HEK293 (cell line): ENCODE measurements around the gene PLEKHA3.

Experiments
- CTCF ChIA-PET: fragments of 350-600 bp; formaldehyde crosslinking; extraction: SDS; loops from one replicate; lab custom pipeline; 2021; ENCODE audit warnings: antibody characterized with exemption; lab: Yijun Ruan, JAX
- POLR2A ChIA-PET: fragments of 300-600 bp; formaldehyde crosslinking; extraction: SDS; loops from one replicate; lab custom pipeline; 2020; ENCODE audit warnings: antibody characterized with exemption, inconsistent platforms; lab: Yijun Ruan, JAX
- H3K27ac ChIP-seq: fragments of 200-500 bp; sonication (Bioruptor generic); 2 replicates; pipeline ENCODE4 v1.5.1; 2014; ENCODE audit warnings: low read depth, low read length, control low read depth, inconsistent platforms; ENCODE audit errors: extremely low read depth
- H3K36me3 ChIP-seq, 2 experiments: fragments of 200-500 bp in 1 of 2; sonication (Bioruptor generic) in 1 of 2; 1 replicate in 1 of 2; 2 replicates in 1 of 2; pipeline ENCODE4 v1.5.1; 2014 to 2017; ENCODE audit warnings: inconsistent platforms in 2 of 2, low read length in 2 of 2; ENCODE audit not compliant: control insufficient read depth in 2 of 2, insufficient read depth in 1 of 2
- H3K4me1 ChIP-seq: fragments of 200-500 bp; sonication (Bioruptor generic); 2 replicates; pipeline ENCODE4 v1.5.1; 2014; ENCODE audit warnings: mild to moderate bottlenecking, low read length, inconsistent platforms; ENCODE audit not compliant: control insufficient read depth, insufficient read depth
- H3K4me3 ChIP-seq: 2 replicates; pipeline ENCODE4 v1.5.1; 2011; ENCODE audit warnings: low read depth, mild to moderate bottlenecking, control low read depth, low read length, moderate library complexity
- H3K9me3 ChIP-seq: fragments of 200-500 bp; sonication (Bioruptor generic); 2 replicates; pipeline ENCODE4 v1.5.1; 2014; ENCODE audit warnings: low read depth, low read length, inconsistent platforms; ENCODE audit not compliant: control insufficient read depth, insufficient read depth
- KLF10 ChIP-seq: fragments of 450-650 bp; IDR thresholded peaks from 2 replicates; pipeline ENCODE4 v1.5.1; 2018; ENCODE audit warnings: missing biosample characterization, mild to moderate bottlenecking, missing genetic modification characterization
- RBAK ChIP-seq: fragments of 450-650 bp; formaldehyde crosslinking; IDR thresholded peaks from 2 replicates; pipeline ENCODE4 v1.5.1; 2016; ENCODE audit warnings: missing biosample characterization, missing genetic modification characterization
- ZBTB21 ChIP-seq: fragments of 450-650 bp; formaldehyde crosslinking; IDR thresholded peaks from 2 replicates; pipeline ENCODE4 v1.5.1; 2017; ENCODE audit warnings: missing biosample characterization, missing genetic modification characterization
- ZEB2 ChIP-seq: fragments of 450-650 bp; formaldehyde crosslinking; IDR thresholded peaks from 2 replicates; pipeline ENCODE4 v1.5.1; 2016; ENCODE audit warnings: missing biosample characterization, missing genetic modification characterization
- ZFP69B ChIP-seq: fragments of 450-650 bp; formaldehyde crosslinking; IDR thresholded peaks from 2 replicates; pipeline ENCODE4 v1.5.1; 2016; ENCODE audit warnings: missing biosample characterization, missing genetic modification characterization
- ZNF112 ChIP-seq: fragments of 450-650 bp; formaldehyde crosslinking; IDR thresholded peaks from 2 replicates; pipeline ENCODE4 v1.5.0; 2017; ENCODE audit warnings: missing biosample characterization, missing genetic modification characterization
- ZNF121 ChIP-seq: fragments of 450-650 bp; formaldehyde crosslinking; IDR thresholded peaks from 2 replicates; pipeline ENCODE4 v1.5.1; 2016; ENCODE audit warnings: missing biosample characterization, missing genetic modification characterization
- ZNF146 ChIP-seq: fragments of 450-650 bp; formaldehyde crosslinking; IDR thresholded peaks from 2 replicates; pipeline ENCODE4 v1.5.1; 2016; ENCODE audit warnings: missing biosample characterization, missing genetic modification characterization
- ZNF169 ChIP-seq: fragments of 450-650 bp; formaldehyde crosslinking; IDR thresholded peaks from 2 replicates; pipeline ENCODE4 v1.5.1; 2016; ENCODE audit warnings: missing biosample characterization, missing genetic modification characterization
- ZNF214 ChIP-seq: fragments of 450-650 bp; formaldehyde crosslinking; IDR thresholded peaks from 2 replicates; pipeline ENCODE4 v1.5.1; 2017; ENCODE audit warnings: missing biosample characterization, mild to moderate bottlenecking, missing genetic modification characterization, borderline replicate concordance
- ZNF341 ChIP-seq: fragments of 450-650 bp; formaldehyde crosslinking; IDR thresholded peaks from 2 replicates; pipeline ENCODE4; 2016; ENCODE audit warnings: low read depth, missing biosample characterization, missing genetic modification characterization
- ZNF426 ChIP-seq: fragments of 450-650 bp; formaldehyde crosslinking; IDR thresholded peaks from 2 replicates; pipeline ENCODE4 v1.5.1; 2017; ENCODE audit warnings: missing biosample characterization, missing genetic modification characterization, mild to moderate bottlenecking, inconsistent platforms, moderate library complexity
- ZNF473 ChIP-seq: fragments of 450-650 bp; formaldehyde crosslinking; IDR thresholded peaks from 2 replicates; pipeline ENCODE4 v1.5.1; 2017; ENCODE audit warnings: missing biosample characterization, missing genetic modification characterization
- ZNF514 ChIP-seq: fragments of 450-650 bp; formaldehyde crosslinking; IDR thresholded peaks from 2 replicates; pipeline ENCODE4 v1.5.1; 2016; ENCODE audit warnings: missing biosample characterization, missing genetic modification characterization
- ZNF549 ChIP-seq: fragments of 450-650 bp; IDR thresholded peaks from 2 replicates; pipeline ENCODE4 v1.5.1; 2018; ENCODE audit warnings: missing biosample characterization, missing genetic modification characterization, mild to moderate bottlenecking, inconsistent platforms, moderate library complexity
- ZNF600 ChIP-seq: fragments of 450-650 bp; formaldehyde crosslinking; IDR thresholded peaks from 2 replicates; pipeline ENCODE4 v1.5.1; 2016; ENCODE audit warnings: missing biosample characterization, missing genetic modification characterization
- ZNF701 ChIP-seq: fragments of 450-650 bp; formaldehyde crosslinking; IDR thresholded peaks from 2 replicates; pipeline ENCODE4 v1.5.1; 2016; ENCODE audit warnings: missing biosample characterization, missing genetic modification characterization
- ZNF776 ChIP-seq: fragments of 450-650 bp; formaldehyde crosslinking; IDR thresholded peaks from 2 replicates; pipeline ENCODE4 v1.5.0; 2017; ENCODE audit warnings: missing biosample characterization, missing genetic modification characterization, borderline replicate concordance
- ZNF837 ChIP-seq: fragments of 450-650 bp; formaldehyde crosslinking; IDR thresholded peaks from 2 replicates; pipeline ENCODE4 v1.5.1; 2016; ENCODE audit warnings: missing biosample characterization, missing genetic modification characterization
- ZXDB ChIP-seq: fragments of 450-650 bp; formaldehyde crosslinking; IDR thresholded peaks from 2 replicates; pipeline ENCODE4 v1.5.1; 2016; ENCODE audit warnings: missing biosample characterization, missing genetic modification characterization
- TF ChIP-seq, protein P1 (sequence below): fragments of 450-650 bp; formaldehyde crosslinking; conservative IDR thresholded peaks from 2 replicates; pipeline ENCODE4 v1.5.1; 2016; ENCODE audit warnings: low read depth, missing biosample characterization, missing genetic modification characterization
- TF ChIP-seq, protein P2 (sequence below): fragments of 450-650 bp; formaldehyde crosslinking; IDR thresholded peaks from 2 replicates; pipeline ENCODE4 v1.5.1; 2016; ENCODE audit warnings: missing biosample characterization, missing genetic modification characterization
- TF ChIP-seq, protein P3 (sequence below): fragments of 450-650 bp; formaldehyde crosslinking; IDR thresholded peaks from 2 replicates; pipeline ENCODE4 v1.5.1; 2017; ENCODE audit warnings: missing biosample characterization, missing genetic modification characterization

The PLEKHA3 gene

DNA sequence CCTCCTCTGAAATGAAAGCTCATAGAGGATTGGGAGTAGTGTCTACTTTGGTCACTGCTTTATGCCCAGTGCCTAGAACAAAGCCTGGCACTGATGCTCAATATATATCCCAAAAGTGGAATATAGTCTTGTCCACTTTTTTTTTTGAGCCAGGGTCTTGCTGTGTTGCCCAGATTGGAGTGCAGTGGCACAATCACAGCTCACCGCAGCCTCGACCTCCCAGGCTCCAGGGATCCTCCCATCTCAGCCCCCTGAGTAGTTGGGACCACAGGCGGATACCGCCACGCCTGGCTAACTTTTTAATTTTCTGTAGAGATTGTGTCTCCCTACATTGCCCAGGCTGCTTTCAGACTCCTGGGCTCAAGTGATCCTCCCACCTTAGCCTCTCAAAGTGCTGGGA, 5.7 kb upstream of the PLEKHA3 start:
- Histone ChIP-seq H3K27ac (no peak overlapping the region), H3K4me1 (peaks cover 5% of the 10 kb centered on the region; the same call in 1 of the 2 replicates), H3K36me3 (no peaks in the 10 kb centered on the region), H3K9me3 (no peaks in the 10 kb centered on the region), H3K4me3 (no peak overlapping the region)
- ChIA-PET POLR2A (interaction anchor here (1.2 kb wide), 1 partner anchor 24 kb away, joined by 5 read pairs; the partner anchor contains the start of genes PJVK and PRKRA), CTCF (interaction anchor here (0.6 to 0.8 kb wide), 2 partner anchors 21 to 23 kb away, joined by 3 to 5 read pairs; partner anchors contain the start of genes PJVK and PRKRA)
- TF ChIP-seq ZNF121 (peak; percentile 76), ZNF837 (tag by site-specific recombination) (no peak)

DNA sequence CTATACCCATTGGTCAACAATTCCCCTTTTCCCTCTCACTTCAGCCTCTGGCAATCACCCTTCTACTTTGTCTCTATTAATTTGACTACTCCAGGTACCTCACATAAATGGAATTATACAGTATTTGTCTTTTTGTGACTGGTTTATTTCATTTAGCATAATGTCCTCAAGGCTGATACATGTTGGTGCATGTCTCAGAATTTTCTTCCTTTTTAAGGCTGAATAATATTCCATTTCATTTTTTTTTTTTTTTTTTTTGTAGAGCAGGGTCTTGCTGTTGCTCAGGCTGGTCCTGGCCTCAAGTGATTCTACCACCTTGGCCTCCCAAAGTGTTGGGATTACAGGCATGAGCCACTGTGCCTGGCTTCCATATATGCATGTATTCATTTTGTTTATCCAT, 3.8 kb upstream of the PLEKHA3 start:
- POLR2A ChIA-PET = interaction anchor here (1.2 kb wide), 1 partner anchor 26 kb away, joined by 7 read pairs; the partner anchor contains the start of genes PJVK and PRKRA
- H3K4me3 ChIP-seq = no peak overlapping the region
- TF ChIP-seq ZNF701 = no peak
- TF ChIP-seq, protein P1, sequence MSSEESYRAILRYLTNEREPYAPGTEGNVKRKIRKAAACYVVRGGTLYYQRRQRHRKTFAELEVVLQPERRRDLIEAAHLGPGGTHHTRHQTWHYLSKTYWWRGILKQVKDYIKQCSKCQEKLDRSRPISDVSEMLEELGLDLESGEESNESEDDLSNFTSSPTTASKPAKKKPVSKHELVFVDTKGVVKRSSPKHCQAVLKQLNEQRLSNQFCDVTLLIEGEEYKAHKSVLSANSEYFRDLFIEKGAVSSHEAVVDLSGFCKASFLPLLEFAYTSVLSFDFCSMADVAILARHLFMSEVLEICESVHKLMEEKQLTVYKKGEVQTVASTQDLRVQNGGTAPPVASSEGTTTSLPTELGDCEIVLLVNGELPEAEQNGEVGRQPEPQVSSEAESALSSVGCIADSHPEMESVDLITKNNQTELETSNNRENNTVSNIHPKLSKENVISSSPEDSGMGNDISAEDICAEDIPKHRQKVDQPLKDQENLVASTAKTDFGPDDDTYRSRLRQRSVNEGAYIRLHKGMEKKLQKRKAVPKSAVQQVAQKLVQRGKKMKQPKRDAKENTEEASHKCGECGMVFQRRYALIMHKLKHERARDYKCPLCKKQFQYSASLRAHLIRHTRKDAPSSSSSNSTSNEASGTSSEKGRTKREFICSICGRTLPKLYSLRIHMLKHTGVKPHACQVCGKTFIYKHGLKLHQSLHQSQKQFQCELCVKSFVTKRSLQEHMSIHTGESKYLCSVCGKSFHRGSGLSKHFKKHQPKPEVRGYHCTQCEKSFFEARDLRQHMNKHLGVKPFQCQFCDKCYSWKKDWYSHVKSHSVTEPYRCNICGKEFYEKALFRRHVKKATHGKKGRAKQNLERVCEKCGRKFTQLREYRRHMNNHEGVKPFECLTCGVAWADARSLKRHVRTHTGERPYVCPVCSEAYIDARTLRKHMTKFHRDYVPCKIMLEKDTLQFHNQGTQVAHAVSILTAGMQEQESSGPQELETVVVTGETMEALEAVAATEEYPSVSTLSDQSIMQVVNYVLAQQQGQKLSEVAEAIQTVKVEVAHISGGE (tag by site-specific recombination) = no peak
- TF ChIP-seq ZNF426 = no peak
- peak; percentile 94 for TF ChIP-seq ZNF146
- TF ChIP-seq, protein P2, sequence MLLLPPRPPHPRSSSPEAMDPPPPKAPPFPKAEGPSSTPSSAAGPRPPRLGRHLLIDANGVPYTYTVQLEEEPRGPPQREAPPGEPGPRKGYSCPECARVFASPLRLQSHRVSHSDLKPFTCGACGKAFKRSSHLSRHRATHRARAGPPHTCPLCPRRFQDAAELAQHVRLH (tag by site-specific recombination) = 0 out of 2 replicates have a peak, but pooled peaks have one; percentile 17

DNA sequence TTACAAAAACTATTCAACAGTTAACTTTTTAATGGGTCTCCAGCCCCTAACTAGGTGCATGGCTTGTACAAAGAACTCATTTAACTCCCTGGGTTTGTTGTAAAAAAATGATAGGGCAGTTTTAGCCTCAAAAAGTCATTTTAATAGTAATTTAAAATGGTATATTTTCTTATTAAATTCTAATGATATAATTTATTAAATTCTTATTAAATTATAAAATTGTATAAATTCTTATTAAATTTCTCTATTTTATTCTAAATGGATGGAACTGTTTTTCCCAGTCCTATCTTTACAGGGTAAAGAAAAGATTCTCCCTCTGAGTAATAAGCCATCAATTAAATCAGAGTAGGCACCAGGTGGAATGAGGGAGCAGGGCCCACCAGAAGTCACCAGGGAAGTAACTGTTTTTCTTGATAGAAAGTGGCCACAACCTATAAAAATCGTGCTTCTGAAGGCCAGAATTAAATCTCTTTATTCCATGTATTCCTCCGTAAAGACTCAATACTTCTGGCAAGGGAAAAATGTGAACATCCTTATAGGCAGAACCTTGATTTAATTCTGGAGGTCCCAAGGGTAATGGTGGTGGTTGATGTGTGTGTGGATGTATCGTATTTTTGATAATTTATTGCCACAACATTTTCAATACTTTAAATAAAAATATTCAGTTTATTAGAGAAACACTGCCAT, 2.7 kb upstream of the PLEKHA3 start:
- ChIA-PET POLR2A (no interaction called here), CTCF (no interaction called here)
- no peaks in the 10 kb centered on the region for H3K9me3 ChIP-seq
- no peaks in the 10 kb centered on the region for H3K36me3 ChIP-seq
- H3K4me3 ChIP-seq = peak overlapping the region; percentile 65
- peaks cover 5% of the 10 kb centered on the region; the same call in 1 of the 2 replicates for H3K4me1 ChIP-seq
- TF ChIP-seq ZNF341 (no peak), ZNF214 (tag by site-specific recombination) (no peak), ZFP69B (0 out of 2 replicates have a peak, but pooled peaks have one; percentile 30), ZEB2 (tag by site-specific recombination) (no peak)
- no peak overlapping the region; the same call in 1 of the 2 replicates for H3K27ac ChIP-seq

More for the DNA sequence above, 3.8 kb upstream of the PLEKHA3 start:
- H3K9me3 ChIP-seq = no peaks in the 10 kb centered on the region
- CTCF ChIA-PET = no interaction called here
- H3K36me3 ChIP-seq = no peaks in the 10 kb centered on the region
- no peak overlapping the region for H3K27ac ChIP-seq
- peaks cover 5% of the 10 kb centered on the region; the same call in 1 of the 2 replicates for H3K4me1 ChIP-seq

DNA sequence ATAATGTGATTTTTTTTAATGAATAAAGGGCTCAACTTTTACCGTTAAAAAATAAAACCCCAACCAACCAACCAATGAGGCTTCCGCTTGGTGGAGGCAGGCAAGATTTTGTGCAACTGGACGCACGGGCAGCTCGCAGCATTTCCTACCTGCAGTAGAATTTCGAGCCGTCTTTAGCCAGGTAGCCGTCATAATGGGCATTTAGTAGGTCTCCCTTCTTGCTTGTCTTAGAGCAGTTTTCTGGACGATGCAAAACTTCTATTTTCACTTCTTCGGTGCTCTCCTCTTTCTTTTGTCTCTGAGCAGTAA, 2.2 kb upstream of the PLEKHA3 start:
- POLR2A ChIA-PET = no interaction called here
- H3K27ac ChIP-seq = peak overlapping the region; percentile 74; the same call in 1 of the 2 replicates
- peak overlapping the region; percentile 65 for H3K4me3 ChIP-seq
- CTCF ChIA-PET = no interaction called here
- H3K36me3 ChIP-seq = no peaks in the 10 kb centered on the region
- H3K9me3 ChIP-seq = no peaks in the 10 kb centered on the region
- H3K4me1 ChIP-seq = peaks cover 5% of the 10 kb centered on the region; the same call in 1 of the 2 replicates
- TF ChIP-seq ZNF600 (tag by site-specific recombination) (no peak), ZNF112 (no peak), ZXDB (no peak; the same call in 1 of the 2 replicates), ZNF776 (tag by site-specific recombination) (no peak), ZNF473 (tag by site-specific recombination) (no peak), ZNF549 (tag by site-specific recombination) (no peak), KLF10 (no peak), RBAK (tag by site-specific recombination) (no peak), ZNF514 (tag by site-specific recombination) (no peak), ZBTB21 (tag by site-specific recombination) (no peak), ZNF169 (tag by site-specific recombination) (no peak)
- TF ChIP-seq, protein P3, sequence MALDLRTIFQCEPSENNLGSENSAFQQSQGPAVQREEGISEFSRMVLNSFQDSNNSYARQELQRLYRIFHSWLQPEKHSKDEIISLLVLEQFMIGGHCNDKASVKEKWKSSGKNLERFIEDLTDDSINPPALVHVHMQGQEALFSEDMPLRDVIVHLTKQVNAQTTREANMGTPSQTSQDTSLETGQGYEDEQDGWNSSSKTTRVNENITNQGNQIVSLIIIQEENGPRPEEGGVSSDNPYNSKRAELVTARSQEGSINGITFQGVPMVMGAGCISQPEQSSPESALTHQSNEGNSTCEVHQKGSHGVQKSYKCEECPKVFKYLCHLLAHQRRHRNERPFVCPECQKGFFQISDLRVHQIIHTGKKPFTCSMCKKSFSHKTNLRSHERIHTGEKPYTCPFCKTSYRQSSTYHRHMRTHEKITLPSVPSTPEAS (tag by site-specific recombination) = no peak
